Lower leg skin (tissue), 4 donors: ENCODE data around the gene PROM2. TPM values are rescaled to one million over a fixed set of nuclear protein-coding genes. Genes with fewer than 3 reads are reported as not detected.

Experiments
- DNase-seq, 2 donors: peaks; one replicate each; pipeline ENCODE4 v3.0.0-alpha.2; 2019; ENCODE audit warnings: low spot score in 2 of 2
- H3K4me3 ChIP-seq: fragments of 200-600 bp; sonication (generic); 2 replicates; pipeline ENCODE4 v1.5.1; 2017; ENCODE audit warnings: mild to moderate bottlenecking, low read depth; ENCODE audit not compliant: poor library complexity, severe bottlenecking
- POLR2A ChIP-seq, 2 donors: fragments of 450-650 bp; IDR thresholded peaks; one replicate each; pipeline ENCODE4 v1.6.1; 2016 to 2017; ENCODE audit warnings: antibody characterized with exemption in 2 of 2, mild to moderate bottlenecking in 1 of 2, moderate library complexity in 1 of 2
- WGBS, 2 donors: methylation state at CpG; one replicate each; pipeline ENCODE4 v1.1.5; 2018; 5-methylcytosine and 5-hydroxymethylcytosine counted together
- intact Hi-C: fragments of 100-400 bp; cut with DNase I; formaldehyde crosslinking; loops from one replicate; pipeline ENCODE4 v1.15.0; 2023; ENCODE audit warnings: low total_unique reads
- total RNA-seq, 4 donors: library from RNA; depleted of rRNA; stranded (reverse); fragments of >200 nt; gene quantifications; one replicate each; pipeline ENCODE4 v1.1.0, GENCODE V29; 2016
- TF ChIP-seq, protein P1 (sequence below), 3 donors: fragments of 450-650 bp; IDR thresholded peaks; one replicate each; pipeline ENCODE4 v1.5.1; 2016; ENCODE audit warnings: antibody characterized with exemption in 3 of 3, mild to moderate bottlenecking in 3 of 3, moderate library complexity in 2 of 3

PROM2 gene
- total RNA-seq, 4 donors from 2014 or later, result 87.0 to 272 (median 98.0) TPM

DNA sequence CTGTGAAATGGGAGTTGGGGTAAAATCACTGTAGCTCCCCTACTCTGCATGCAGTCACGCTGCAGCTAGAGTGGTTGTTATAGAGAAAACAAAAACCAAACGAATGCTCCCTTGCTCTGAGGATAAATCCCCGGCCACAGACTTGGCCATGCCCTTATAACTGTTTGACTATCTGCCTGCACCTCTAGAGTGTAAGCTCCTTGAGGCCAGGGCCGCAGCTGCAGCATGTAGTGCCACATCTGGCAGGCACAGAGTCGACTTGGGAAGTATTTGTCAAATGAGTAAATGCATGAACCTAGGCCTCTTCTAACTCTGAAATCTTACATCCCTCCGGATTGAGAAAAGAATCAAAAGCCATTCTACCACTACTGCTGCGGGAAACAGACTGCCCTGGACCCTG is 58.8 kb downstream of the PROM2 start:
- no peak for TF ChIP-seq POLR2A (IDR thresholded peaks at IDR 0.05)
- TF ChIP-seq, protein P1, sequence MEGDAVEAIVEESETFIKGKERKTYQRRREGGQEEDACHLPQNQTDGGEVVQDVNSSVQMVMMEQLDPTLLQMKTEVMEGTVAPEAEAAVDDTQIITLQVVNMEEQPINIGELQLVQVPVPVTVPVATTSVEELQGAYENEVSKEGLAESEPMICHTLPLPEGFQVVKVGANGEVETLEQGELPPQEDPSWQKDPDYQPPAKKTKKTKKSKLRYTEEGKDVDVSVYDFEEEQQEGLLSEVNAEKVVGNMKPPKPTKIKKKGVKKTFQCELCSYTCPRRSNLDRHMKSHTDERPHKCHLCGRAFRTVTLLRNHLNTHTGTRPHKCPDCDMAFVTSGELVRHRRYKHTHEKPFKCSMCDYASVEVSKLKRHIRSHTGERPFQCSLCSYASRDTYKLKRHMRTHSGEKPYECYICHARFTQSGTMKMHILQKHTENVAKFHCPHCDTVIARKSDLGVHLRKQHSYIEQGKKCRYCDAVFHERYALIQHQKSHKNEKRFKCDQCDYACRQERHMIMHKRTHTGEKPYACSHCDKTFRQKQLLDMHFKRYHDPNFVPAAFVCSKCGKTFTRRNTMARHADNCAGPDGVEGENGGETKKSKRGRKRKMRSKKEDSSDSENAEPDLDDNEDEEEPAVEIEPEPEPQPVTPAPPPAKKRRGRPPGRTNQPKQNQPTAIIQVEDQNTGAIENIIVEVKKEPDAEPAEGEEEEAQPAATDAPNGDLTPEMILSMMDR (IDR thresholded peaks at IDR 0.05), result no peak
- intact Hi-C loops, result no loop called here
- no peak overlapping the region for H3K4me3 ChIP-seq
- 88 to 89% methylated on average over 7 of the region's 7 CpGs for WGBS, 2 donors
- DNase-seq, result no peak

DNA sequence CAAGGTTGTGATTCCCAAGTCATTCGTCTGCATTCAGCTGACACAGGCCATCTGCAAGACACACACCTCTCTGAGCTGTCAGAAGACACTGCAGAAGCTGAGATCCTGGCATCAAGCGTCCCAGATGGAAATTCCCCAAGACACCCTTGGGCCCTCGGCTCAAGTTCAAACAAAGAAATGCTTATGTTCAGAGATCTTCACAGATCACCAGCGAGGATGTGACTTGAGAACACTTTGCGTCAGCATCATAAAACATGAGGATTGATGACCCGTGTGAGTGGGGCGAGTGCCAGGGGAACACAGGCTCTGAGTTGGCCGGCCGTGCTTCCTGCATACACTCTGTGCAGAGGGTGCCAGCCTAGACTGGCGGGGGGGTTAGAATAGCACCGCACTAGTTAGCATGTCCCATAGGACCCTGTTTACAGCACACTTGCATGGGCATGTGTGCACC is 59.7 kb downstream of the PROM2 start:
- intact Hi-C loops, result no loop called here
- DNase-seq, result peak; percentile 84 to 91

DNA sequence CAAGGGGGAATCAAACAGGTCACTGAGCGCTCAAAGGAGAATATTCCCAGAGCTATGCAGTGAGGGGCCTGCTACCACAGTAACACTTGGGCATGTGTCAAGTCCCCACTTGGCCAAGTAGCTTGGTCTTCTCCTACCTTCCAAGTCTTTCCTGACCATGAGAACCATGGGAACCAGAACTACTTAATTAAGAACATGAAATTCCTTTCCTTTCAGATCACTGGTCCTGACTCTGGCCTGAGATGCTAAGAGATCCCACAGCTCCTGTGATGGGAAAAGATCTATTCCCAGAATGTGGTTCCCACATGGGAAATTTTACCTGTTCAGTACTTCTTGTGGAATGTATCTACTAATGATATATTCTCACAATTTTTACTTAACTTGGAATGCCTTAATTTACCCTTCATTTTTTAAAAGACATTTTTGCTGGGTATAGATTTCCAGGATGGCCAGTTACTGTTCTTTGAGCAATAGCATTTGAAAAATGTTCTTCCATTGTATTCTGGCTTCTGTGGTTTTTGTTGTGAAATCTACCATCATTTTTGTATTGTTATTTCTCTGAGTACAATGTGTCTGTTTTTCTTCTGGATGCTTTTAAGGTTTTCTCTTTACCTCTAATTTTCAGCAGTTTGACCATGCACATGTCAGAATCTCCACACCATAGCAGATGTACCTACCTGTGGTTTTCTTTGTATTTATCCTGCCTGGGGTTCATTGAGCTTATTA is 60.8 kb downstream of the PROM2 start:
- WGBS, 2 donors, result 92 to 100% methylated on average over 1 of the region's 1 CpG
- DNase-seq, result no peak
- intact Hi-C loops, result no loop called here
- no peak overlapping the region for H3K4me3 ChIP-seq
- TF ChIP-seq, protein P1 (IDR thresholded peaks at IDR 0.05), result no peak
- no peak for TF ChIP-seq POLR2A (IDR thresholded peaks at IDR 0.05)

More for the DNA sequence above, 59.7 kb downstream of the PROM2 start:
- H3K4me3 ChIP-seq, result no peak overlapping the region
- TF ChIP-seq, protein P1 (IDR thresholded peaks at IDR 0.05), result no peak
- TF ChIP-seq POLR2A (IDR thresholded peaks at IDR 0.05), result no peak
- 33 to 56% methylated on average over 11 of the region's 11 CpGs for WGBS, 2 donors

DNA sequence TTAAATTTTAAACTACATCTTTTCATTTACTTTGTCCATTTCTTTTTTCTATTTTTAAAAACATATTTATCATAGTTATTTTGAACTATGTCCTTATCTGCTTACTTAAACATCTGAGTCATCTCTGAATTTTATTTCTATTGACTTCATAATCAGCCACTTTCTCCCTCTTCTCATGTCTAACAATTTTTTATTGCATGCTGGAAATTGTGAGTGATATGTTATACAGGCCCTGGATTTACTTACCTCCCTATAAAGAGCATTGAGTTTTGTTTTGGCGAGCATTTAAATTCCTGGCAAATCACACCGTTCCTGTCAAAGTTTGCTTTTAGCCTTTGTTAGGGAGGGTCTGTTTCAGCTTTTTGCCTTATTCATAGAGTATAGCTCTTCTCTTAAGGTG is 62.2 kb downstream of the PROM2 start:
- 62 to 77% methylated on average over 2 of the region's 2 CpGs for WGBS, 2 donors
- TF ChIP-seq, protein P1 (IDR thresholded peaks at IDR 0.05), result no peak
- TF ChIP-seq POLR2A (IDR thresholded peaks at IDR 0.05), result no peak
- no peak for DNase-seq
- no peak overlapping the region for H3K4me3 ChIP-seq
- intact Hi-C loops, result no loop called here

GRCh38 chr2:95337829-95338228 is 63.6 kb downstream of the PROM2 start:
- no peak for DNase-seq
- no peak overlapping the region for H3K4me3 ChIP-seq
- intact Hi-C loops, result no loop called here
- TF ChIP-seq, protein P1 (IDR thresholded peaks at IDR 0.05), result no peak
- no peak for TF ChIP-seq POLR2A (IDR thresholded peaks at IDR 0.05)
- WGBS, 2 donors, result 75 to 81% methylated on average over 7 of the region's 7 CpGs

Other genes starting within 250 kb of the PROM2 start
- 10 to 100 TPM in 2 of 4 donors, 1 to 10 TPM in 2; 5.7 to 24.8 (median 9.4) TPM for gene MAL, start 248.7 kb upstream of the PROM2 start, total RNA-seq
- 10 to 100 TPM; 24.0 to 33.6 (median 29.4) TPM for gene MRPS5, start 152.6 kb upstream of the PROM2 start, total RNA-seq
- gene ZNF514, start 114.6 kb upstream of the PROM2 start, total RNA-seq, result 10 to 100 TPM in 3 of 4 donors, 1 to 10 TPM in 1; 6.2 to 20.5 (median 14.2) TPM
- gene ZNF2, start 108.6 kb upstream of the PROM2 start, total RNA-seq, result 1 to 10 TPM; 1.9 to 6.3 (median 3.1) TPM
- gene ZNF892, start 66.9 kb upstream of the PROM2 start, total RNA-seq, result 1 to 10 TPM; 1.2 to 3.7 (median 3.0) TPM
- 10 to 100 TPM in 2 of 4 donors, 1 to 10 TPM in 2; 5.2 to 20.4 (median 11.4) TPM for gene KCNIP3, start 22.9 kb downstream of the PROM2 start, total RNA-seq
- gene FAHD2A, start 128.3 kb downstream of the PROM2 start, total RNA-seq, result 10 to 100 TPM; 22.8 to 36.2 (median 23.6) TPM
- not detected for gene TRIM43B, start 210.3 kb downstream of the PROM2 start, total RNA-seq